22Rv1 (cell line): Measurements from ENCODE around the gene FTCD.
A peak's percentile ranks its signal among the peaks of the same experiment; 100 is the strongest.
"Not testable (repeated sequence)": the region's sequence is repeated elsewhere in the genome, so short reads cannot be mapped to it uniquely, and the experiment has no call there.

Source experiments
- H3K27ac ChIP-seq: fragments of 450-650 bp; 2 replicates; pipeline ENCODE4 v1.5.1; 2017
- CTCF ChIP-seq: fragments of 450-650 bp; IDR thresholded peaks from 2 replicates; pipeline ENCODE4 v1.5.1; 2017; ENCODE audit warnings: mild to moderate bottlenecking
- ZFX ChIP-seq: fragments of 450-650 bp; IDR thresholded peaks from 2 replicates; pipeline ENCODE4 v1.6.1; 2017; ENCODE audit warnings: antibody characterized with exemption, borderline replicate concordance

Gene FTCD

GRCh38 chr21:46148106-46148505, 7.3 kb downstream of the FTCD start:
- H3K27ac ChIP-seq, result no peak overlapping the region
- no peak for TF ChIP-seq ZFX
- TF ChIP-seq CTCF, result no peak

GRCh38 chr21:46147429-46147828, 8.0 kb downstream of the FTCD start:
- peak; percentile 82 for TF ChIP-seq CTCF

GRCh38 chr21:46146856-46147255, 8.5 kb downstream of the FTCD start:
- H3K27ac ChIP-seq, result no peak overlapping the region
- TF ChIP-seq ZFX (no peak), CTCF (no peak)

More at GRCh38 chr21:46147429-46147828, 8.0 kb downstream of the FTCD start:
- not testable (repeated sequence) for H3K27ac ChIP-seq

- TF ChIP-seq CTCF (no peak), ZFX (no peak)
- no peak overlapping the region for H3K27ac ChIP-seq
Observed at GRCh38 chr21:46145840-46146691, 9.3 kb downstream of the FTCD start.

- H3K27ac ChIP-seq, result no peak overlapping the region
- no peak for TF ChIP-seq CTCF
- no peak for TF ChIP-seq ZFX
Observed at GRCh38 chr21:46145159-46145839, 10.1 kb downstream of the FTCD start.

GRCh38 chr21:46144464-46145070, 10.8 kb downstream of the FTCD start:
- TF ChIP-seq CTCF (no peak), ZFX (no peak)
- H3K27ac ChIP-seq, result no peak overlapping the region
